Astrocyte (in vitro differentiated cells and primary cell): Measurements from ENCODE around the gene SYT2. TPM values are rescaled to one million over a fixed set of nuclear protein-coding genes. Genes with fewer than 3 reads are reported as not detected.

Source experiments
- DNase-seq: peaks from one replicate; pipeline ENCODE4 v3.0.0-alpha.2; 2010; ENCODE audit warnings: low read depth
- FAIRE-seq: peaks from 2 replicates; lab custom pipeline; 2011; peaks lifted over from hg19 to GRCh38; lab: Jason Lieb, UNC
- H2AFZ ChIP-seq: 2 replicates; pipeline ENCODE4 v1.6.0; 2012; ENCODE audit warnings: low read depth, low read length, inconsistent platforms
- H3K27ac ChIP-seq: 2 replicates; pipeline ENCODE4 v1.5.1; 2011; ENCODE audit warnings: low read depth, low read length, inconsistent platforms
- H3K27me3 ChIP-seq: 2 replicates; pipeline ENCODE4 v1.6.0; 2011; ENCODE audit warnings: low read length, inconsistent platforms; ENCODE audit not compliant: insufficient read depth
- H3K36me3 ChIP-seq: 2 replicates; pipeline ENCODE4 v1.5.1; 2011; ENCODE audit warnings: low read length, inconsistent platforms; ENCODE audit not compliant: insufficient read depth
- H3K4me1 ChIP-seq: 2 replicates; pipeline ENCODE4 v1.5.1; 2011; ENCODE audit warnings: low read length, inconsistent platforms; ENCODE audit not compliant: insufficient read depth
- H3K4me2 ChIP-seq: 2 replicates; pipeline ENCODE4 v1.6.0; 2012; ENCODE audit warnings: low read length, inconsistent platforms
- H3K4me3 ChIP-seq: 2 replicates; pipeline ENCODE4 v1.5.1; 2011; ENCODE audit warnings: low read depth, mild to moderate bottlenecking, low read length, inconsistent platforms; ENCODE audit not compliant: insufficient read depth
- H3K79me2 ChIP-seq: 2 replicates; pipeline ENCODE4 v1.6.0; 2012; ENCODE audit warnings: mild to moderate bottlenecking, low read length, inconsistent platforms; ENCODE audit not compliant: insufficient read depth
- H3K9ac ChIP-seq: 2 replicates; pipeline ENCODE4 v1.6.0; 2012; ENCODE audit warnings: mild to moderate bottlenecking, low read length, inconsistent platforms
- H3K9me3 ChIP-seq: 2 replicates; pipeline ENCODE4 v1.5.1; 2012; ENCODE audit warnings: low read depth, mild to moderate bottlenecking, low read length, inconsistent platforms; ENCODE audit not compliant: insufficient read depth
- H4K20me1 ChIP-seq: 2 replicates; pipeline ENCODE4 v1.6.0; 2012; ENCODE audit warnings: low read length, inconsistent platforms; ENCODE audit not compliant: insufficient read depth
- H3K27ac Mint-ChIP-seq: one replicate; pipeline ENCODE4 v1.8.0; 2021; ENCODE audit warnings: mild to moderate bottlenecking, mixed read lengths; ENCODE audit not compliant: unreplicated experiment
- H3K27me3 Mint-ChIP-seq: one replicate; pipeline ENCODE4 v1.8.0; 2021; ENCODE audit warnings: low read depth, mixed read lengths; ENCODE audit not compliant: unreplicated experiment
- H3K36me3 Mint-ChIP-seq: one replicate; pipeline ENCODE4 v1.8.0; 2021; ENCODE audit warnings: low read depth, mixed read lengths; ENCODE audit not compliant: unreplicated experiment
- H3K4me1 Mint-ChIP-seq: one replicate; pipeline ENCODE4 v1.8.0; 2021; ENCODE audit warnings: low read depth, mixed read lengths; ENCODE audit not compliant: unreplicated experiment
- H3K4me3 Mint-ChIP-seq: one replicate; pipeline ENCODE4 v1.8.0; 2021; ENCODE audit warnings: mild to moderate bottlenecking, moderate library complexity, mixed read lengths; ENCODE audit not compliant: unreplicated experiment
- H3K9me3 Mint-ChIP-seq: one replicate; pipeline ENCODE4 v1.8.0; 2021; ENCODE audit warnings: mild to moderate bottlenecking, mixed read lengths; ENCODE audit not compliant: unreplicated experiment
- CTCF ChIP-seq: IDR thresholded peaks from 2 replicates; pipeline ENCODE4 v1.5.1; 2011; ENCODE audit warnings: low read depth, mild to moderate bottlenecking, inconsistent platforms, low read length, moderate library complexity; ENCODE audit not compliant: insufficient read depth
- EZH2 ChIP-seq: IDR thresholded peaks from 2 replicates; pipeline ENCODE4 v1.6.1; 2012; ENCODE audit warnings: mild to moderate bottlenecking, low read length, inconsistent platforms; ENCODE audit not compliant: insufficient read depth
- total RNA-seq: library from RNA; stranded (reverse); gene quantifications from 2 replicates; pipeline ENCODE4 v1.2.1, GENCODE V29; 2021

Gene SYT2
- total RNA-seq, 1 donor from 2014 or later, result 0.27 TPM

GRCh38 chr1:202632241-202632640 lies 78.0 kb downstream of the SYT2 start:
- no peaks in the 10 kb centered on the region for H3K36me3 Mint-ChIP-seq
- no peaks in the 10 kb centered on the region for H3K9me3 Mint-ChIP-seq
- peaks cover 2% of the 10 kb centered on the region for H3K4me1 Mint-ChIP-seq
- FAIRE-seq, result no peak
- peaks cover 30% of the 10 kb centered on the region for H3K27me3 ChIP-seq
- H2AFZ ChIP-seq, result no peak overlapping the region
- TF ChIP-seq EZH2 (no peak), CTCF (no peak)
- no peak overlapping the region for H3K4me3 Mint-ChIP-seq
- H3K27me3 Mint-ChIP-seq, result peaks cover 72% of the 10 kb centered on the region
- no peak overlapping the region for H3K27ac Mint-ChIP-seq
- no peak for DNase-seq
- no peak overlapping the region for H3K27ac ChIP-seq
- H3K4me3 ChIP-seq, result no peak overlapping the region
- no peaks in the 10 kb centered on the region for H3K4me1 ChIP-seq
- H3K36me3 ChIP-seq, result no peaks in the 10 kb centered on the region
- no peaks in the 10 kb centered on the region for H3K79me2 ChIP-seq
- no peaks in the 10 kb centered on the region for H4K20me1 ChIP-seq
- H3K9me3 ChIP-seq, result no peaks in the 10 kb centered on the region
- H3K4me2 ChIP-seq, result no peak overlapping the region
- H3K9ac ChIP-seq, result no peak overlapping the region

- Histone ChIP-seq H2AFZ (no peak overlapping the region), H3K27me3 (peaks cover 28% of the 10 kb centered on the region)
- FAIRE-seq, result no peak
Measured at GRCh38 chr1:202631076-202631923, 79.0 kb downstream of the SYT2 start.

More at GRCh38 chr1:202631076-202631923, 79.0 kb downstream of the SYT2 start:
- H3K4me1 Mint-ChIP-seq, result peaks cover 2% of the 10 kb centered on the region
- no peak overlapping the region for H3K4me2 ChIP-seq
- H3K9me3 Mint-ChIP-seq, result no peaks in the 10 kb centered on the region
- no peak overlapping the region for H3K4me3 ChIP-seq
- no peaks in the 10 kb centered on the region for H3K79me2 ChIP-seq
- no peaks in the 10 kb centered on the region for H3K36me3 Mint-ChIP-seq
- H4K20me1 ChIP-seq, result no peaks in the 10 kb centered on the region
- DNase-seq, result no peak
- no peak overlapping the region for H3K9ac ChIP-seq
- no peak overlapping the region for H3K4me3 Mint-ChIP-seq
- no peak for TF ChIP-seq CTCF
- no peak for TF ChIP-seq EZH2
- H3K27ac Mint-ChIP-seq, result no peak overlapping the region
- H3K36me3 ChIP-seq, result no peaks in the 10 kb centered on the region
- H3K4me1 ChIP-seq, result no peaks in the 10 kb centered on the region
- H3K9me3 ChIP-seq, result no peaks in the 10 kb centered on the region
- H3K27me3 Mint-ChIP-seq, result peaks cover 74% of the 10 kb centered on the region
- no peak overlapping the region for H3K27ac ChIP-seq
